HG02870 (cell line): Measurements from ENCODE around the gene RIMS4.

ENCODE experiments used
- ATAC-seq: cut with Tn5 transposase; IDR thresholded peaks from one replicate; pipeline ENCODE4 v1.9.1; 2021; ENCODE audit warnings: mild to moderate bottlenecking, moderate library complexity; ENCODE audit not compliant: unreplicated experiment

Gene RIMS4

DNA sequence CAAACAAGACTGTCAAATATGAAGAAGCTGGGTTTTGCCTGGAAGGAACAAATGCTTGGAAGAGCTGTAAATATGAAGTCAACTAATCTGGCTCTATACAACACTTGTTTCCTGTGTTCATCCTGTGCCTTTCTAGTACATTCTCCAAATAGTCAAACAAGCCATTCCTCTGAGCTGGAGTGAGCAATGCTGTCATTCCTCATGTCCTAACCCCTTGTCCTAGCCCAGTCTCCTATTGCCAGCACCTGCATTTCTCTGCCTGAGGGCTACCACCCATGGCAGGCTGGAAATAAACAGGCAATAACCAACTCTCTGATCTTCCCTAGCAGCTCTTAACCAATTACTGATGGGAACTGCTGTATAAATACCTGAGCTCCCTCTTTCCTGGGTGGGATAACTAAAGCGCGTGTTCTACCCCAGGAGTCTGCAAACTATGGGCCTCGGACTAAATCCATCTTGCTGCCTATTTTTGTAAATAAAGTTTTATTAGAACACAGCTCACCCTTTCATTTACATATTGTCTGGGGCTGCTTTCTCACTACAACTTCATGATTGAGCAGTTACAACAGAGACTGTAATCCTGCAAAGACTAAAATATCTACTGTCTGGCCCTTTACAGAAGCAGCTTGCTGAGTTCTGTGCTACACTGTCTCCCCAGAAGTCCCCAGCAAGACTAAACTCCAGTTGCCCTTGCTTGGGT is 13.4 kb downstream of the RIMS4 start:
- no peak for ATAC-seq

- ATAC-seq: no peak
These were observed 14.0 kb downstream of the RIMS4 start for GRCh38 chr20:44796311-44796710.

DNA sequence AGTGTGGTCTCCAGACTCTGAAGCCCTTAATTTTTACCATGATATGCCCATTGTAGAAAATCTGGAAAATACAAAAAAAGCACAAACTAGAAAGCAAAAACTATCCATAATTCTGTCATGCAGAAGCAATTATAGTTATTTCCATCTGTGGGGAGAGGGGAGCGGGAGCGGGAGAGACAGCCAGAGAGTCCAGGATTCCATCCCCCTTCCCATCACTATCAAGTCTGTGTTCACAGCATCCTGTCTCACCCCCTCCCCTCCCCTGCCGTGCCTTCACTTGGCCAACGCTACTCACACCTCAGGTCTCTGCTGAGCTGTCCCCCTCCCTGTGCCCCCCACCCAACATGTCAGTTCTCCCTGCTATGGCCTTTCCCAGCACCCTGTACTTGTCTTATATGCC is 14.5 kb downstream of the RIMS4 start:
- ATAC-seq: no peak

DNA sequence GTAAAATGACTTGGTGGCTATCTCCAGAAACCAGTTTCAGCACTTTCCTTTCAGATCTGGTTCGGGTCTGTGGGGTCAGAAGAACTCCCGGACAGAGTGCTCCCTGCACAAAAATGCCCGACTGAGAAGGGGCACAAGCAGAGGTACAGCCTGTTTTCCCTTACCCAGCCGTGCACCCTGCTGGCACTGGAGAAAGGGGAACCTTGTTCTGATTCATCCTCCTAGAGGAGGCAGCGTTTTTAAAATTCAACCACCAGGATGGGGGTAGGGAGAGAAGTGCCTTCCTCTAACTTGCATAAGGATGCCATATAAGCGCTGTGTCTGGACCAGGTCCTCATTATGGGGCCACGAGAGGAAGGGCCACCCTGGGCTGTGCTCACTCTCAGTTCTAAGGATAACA is 17.6 kb downstream of the RIMS4 start:
- no peak for ATAC-seq

DNA sequence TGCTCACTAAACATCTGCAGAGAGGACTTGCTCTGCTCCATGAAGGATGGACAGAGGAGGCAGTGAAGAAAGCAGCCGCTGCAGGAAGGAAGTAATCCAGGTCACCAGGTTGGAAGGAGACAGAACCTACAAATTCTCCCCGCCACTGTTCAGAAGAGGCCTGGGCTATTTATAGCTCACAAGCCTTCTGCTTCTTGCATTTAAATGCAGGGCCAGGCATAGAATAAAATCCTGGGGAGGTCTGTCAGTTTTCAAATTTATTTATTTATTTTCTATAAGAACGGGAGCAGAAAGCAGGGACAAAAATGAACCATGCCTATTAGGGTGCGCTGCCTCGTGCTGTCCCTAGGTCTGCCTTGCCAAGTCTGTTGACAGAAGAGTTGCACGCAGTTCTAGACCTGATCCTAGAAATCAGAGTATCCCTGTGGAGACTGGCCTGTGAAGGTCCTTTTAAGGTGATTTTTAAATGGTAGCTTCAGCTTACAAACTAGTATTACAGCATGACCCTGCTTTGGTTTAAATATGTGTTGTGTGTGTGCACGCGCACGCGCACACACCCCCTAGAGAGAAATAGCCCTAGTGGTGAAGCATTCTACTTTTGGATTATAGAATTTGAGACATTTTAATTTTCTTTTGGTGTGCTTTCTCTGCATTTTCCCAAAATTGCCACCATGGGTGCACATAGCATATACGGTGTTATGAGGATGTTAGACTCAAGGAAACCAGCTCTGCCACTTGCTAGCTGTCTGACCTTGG is 19.5 kb downstream of the RIMS4 start:
- no peak for ATAC-seq

- ATAC-seq: no peak
These were observed 21.5 kb downstream of the RIMS4 start for GRCh38 chr20:44788706-44789456.

DNA sequence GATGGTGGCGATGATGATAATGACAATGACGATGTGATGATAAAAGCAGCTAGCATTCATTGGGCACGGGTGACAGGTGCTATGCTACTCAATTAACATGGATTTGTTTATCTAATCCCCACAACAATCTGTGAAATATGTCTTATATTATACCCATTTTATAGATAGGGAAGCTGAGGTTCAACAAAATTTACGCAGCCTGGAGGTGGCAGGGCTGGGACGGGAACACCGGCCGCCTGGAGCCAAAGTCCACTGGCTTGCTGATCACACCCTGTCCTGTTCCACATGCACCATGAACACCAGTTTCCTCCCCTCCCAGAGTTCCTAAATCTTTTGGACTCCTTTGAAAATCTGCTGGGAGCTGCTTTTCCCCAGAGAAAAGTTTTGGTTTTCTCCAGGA is 23.0 kb downstream of the RIMS4 start:
- no peak for ATAC-seq

- ATAC-seq: no peak
These were observed 24.6 kb downstream of the RIMS4 start for GRCh38 chr20:44785768-44786167.

- ATAC-seq: no peak
These were observed 25.7 kb downstream of the RIMS4 start for GRCh38 chr20:44784688-44785087.

- ATAC-seq: no peak
These were observed 28.6 kb downstream of the RIMS4 start for GRCh38 chr20:44781791-44782190.

DNA sequence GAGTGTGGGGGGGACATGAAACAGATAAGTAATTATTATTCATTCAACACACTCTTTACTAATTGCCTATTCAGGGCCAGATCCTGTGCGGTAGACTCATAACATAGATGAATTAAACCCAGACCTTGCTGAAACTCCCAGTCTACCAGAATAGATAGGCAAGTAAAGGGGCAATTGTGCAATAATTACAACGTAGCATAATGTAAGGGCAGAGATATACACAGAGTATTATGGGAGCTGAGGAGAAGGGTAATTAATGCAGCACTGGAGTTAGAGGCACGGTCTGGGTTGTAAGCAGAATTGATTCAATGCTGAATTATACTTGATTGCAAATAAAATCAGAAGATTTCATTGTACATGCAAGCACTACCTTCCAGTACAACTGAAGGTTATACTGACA is 29.2 kb downstream of the RIMS4 start:
- no peak for ATAC-seq

DNA sequence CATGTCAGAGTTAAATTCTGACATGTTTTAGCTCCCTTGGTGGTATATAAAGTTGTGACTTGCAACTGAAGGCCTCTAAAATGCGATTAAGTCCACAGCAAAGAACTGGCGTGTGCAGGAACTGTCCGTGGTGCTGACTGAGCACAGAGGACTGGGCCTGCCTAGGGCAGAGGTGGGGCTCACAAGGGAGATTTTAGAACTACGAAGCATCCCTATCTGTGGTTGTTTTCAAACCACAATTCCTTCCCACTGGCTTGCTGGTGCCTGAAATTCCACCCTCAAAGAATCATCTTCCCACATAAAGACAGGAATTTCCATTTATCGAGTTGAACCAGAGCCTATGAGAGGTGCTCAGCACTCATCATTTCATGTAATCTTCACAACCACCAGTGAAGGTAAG is 30.1 kb downstream of the RIMS4 start:
- ATAC-seq: no peak

DNA sequence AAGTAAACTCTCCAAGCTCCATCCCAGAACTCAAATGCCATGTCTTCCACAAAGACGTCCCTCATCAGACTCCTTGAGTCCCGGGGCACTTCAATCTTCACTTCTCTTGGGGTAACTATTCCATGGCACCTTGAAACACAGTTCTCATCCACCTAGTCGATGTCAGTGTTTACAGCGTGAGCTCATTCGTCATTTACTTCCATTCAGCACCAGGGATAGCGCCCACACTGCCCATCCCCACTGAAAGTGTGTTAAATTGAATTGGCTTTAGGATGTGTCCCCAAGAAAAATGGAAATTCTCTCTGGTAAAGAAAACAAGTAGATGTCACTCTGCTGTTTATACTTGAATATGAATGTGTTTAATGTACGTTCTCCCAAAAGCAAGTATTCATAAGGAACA is 33.4 kb downstream of the RIMS4 start:
- ATAC-seq: no peak

- no peak for ATAC-seq
These were observed 37.1 kb downstream of the RIMS4 start for GRCh38 chr20:44773070-44773829.

- ATAC-seq: no peak
These were observed 37.7 kb downstream of the RIMS4 start for GRCh38 chr20:44772636-44773035.

GRCh38 chr20:44771172-44771535 is 39.2 kb downstream of the RIMS4 start:
- ATAC-seq: no peak

DNA sequence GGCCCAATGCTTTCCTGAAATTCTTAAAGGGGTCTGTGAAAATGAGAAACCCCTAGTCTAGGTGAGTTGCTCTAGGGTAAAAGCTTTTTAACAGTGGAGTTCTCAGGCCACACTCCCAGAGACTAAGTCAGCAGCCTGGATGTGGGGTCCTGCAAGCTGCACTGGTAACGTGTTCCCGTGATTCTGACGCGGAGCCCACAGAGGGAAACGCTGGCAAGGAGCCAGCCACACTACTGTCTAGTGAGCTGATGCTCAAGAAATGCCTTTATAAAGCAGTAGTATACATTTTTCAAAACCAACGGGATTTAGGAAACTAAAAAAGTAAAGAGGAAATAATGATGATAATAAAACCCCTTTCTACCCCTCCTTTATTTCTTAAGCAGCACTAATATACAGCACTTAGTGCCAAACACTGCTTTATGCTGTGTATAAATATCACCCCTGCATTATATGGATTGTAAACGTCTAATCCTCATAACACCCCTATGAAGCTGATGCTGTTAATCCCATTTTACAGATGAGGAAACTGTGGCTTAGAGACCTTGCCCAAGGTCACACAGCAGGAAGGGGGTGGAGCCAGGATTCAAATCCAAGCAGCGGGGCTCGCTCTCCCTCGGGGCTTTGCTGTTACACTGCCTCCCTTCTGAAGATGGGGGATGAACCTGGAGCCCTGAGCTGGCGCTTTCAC is 39.7 kb downstream of the RIMS4 start:
- no peak for ATAC-seq

DNA sequence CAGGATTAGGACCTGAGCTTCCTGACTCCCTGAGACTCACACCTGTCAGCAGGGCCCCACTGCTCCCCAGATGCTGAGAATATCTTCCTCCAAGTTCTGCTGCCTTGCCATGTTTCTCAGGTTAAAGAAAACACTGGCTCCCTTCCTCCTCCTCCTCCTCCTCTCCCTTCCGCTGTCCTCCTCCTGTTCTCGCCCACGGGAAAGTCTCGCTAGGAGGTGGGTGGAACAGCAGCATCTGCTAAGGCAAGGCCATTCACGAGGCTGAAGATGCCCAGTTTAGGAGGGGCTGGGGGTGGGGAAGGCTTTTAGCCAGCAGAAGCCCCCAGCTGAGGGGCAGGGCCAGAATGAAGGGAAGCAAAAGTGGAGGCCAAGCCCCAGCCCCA is 40.9 kb downstream of the RIMS4 start:
- ATAC-seq: no peak

- ATAC-seq: no peak
These were observed 41.4 kb downstream of the RIMS4 start for GRCh38 chr20:44768854-44769480.

DNA sequence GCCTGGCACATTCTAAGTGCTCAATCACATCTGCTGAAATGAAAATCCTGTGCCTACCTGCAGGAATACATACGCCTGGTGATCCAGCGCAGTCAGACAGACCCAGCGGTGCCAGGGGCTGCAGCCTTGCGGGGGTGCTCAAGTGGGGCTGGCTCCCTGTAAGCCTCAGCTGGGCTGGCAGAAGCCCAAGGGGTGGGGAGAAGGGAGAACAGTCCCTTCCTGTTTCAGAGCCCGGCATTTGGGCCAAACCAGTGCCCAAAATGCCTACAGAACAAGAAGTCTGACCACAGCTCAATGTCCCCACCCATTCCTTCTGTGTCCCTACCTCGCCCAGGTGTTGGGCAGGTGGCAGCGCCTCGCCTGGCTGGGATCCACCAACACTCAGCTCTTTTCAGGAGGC is 42.1 kb downstream of the RIMS4 start:
- ATAC-seq: no peak
